Testis (tissue), 2 donors: ENCODE results near the gene LIPE.

Experiments
- CTCF ChIP-seq, 3 experiments: fragments of 450-650 bp in 2 of 3; fragments of 200-600 bp in 1 of 3; sonication (generic) in 1 of 3; IDR thresholded peaks; one replicate each; pipeline ENCODE4 v1.5.1; 2016 to 2019; ENCODE audit warnings: antibody characterized with exemption in 3 of 3, mild to moderate bottlenecking in 2 of 3, moderate library complexity in 1 of 3
- POLR2A ChIP-seq: fragments of 450-650 bp; IDR thresholded peaks from one replicate; pipeline ENCODE4 v1.6.1; 2017; ENCODE audit warnings: antibody characterized with exemption, mild to moderate bottlenecking, moderate library complexity

GRCh38 chr19:42455086-42455485 is 27.9 kb upstream of the LIPE start:
- TF ChIP-seq CTCF (IDR thresholded peaks at IDR 0.05) (no peak), POLR2A (no peak)
